ENCODE results near the gene ZIC1. TPM values are rescaled to one million over a fixed set of nuclear protein-coding genes. Genes with fewer than 3 reads are reported as not detected.

The ZIC1 gene
- total and polyA plus RNA-seq, 2 of the 4 experiments (the other 2 are of a cell fraction), result not detected

GRCh38 chr3:147391781-147392624 is 17.2 kb upstream of the ZIC1 start (continued):
- TF ChIP-seq SMC3 (IDR thresholded peaks at IDR 0.05; ENCODE audit: low read depth, low read length), result no peak

- H3K9ac ChIP-seq (ENCODE audit: low read depth, low read length), result no peak overlapping the region
- H2BK15ac ChIP-seq (ENCODE audit: low read depth, low read length), result no peak overlapping the region
- peaks cover 29% of the 10 kb centered on the region for H3K9me3 ChIP-seq (ENCODE audit: control insufficient read depth, insufficient read depth, low read length)
- H3K56ac ChIP-seq (ENCODE audit: extremely low read depth, insufficient read depth, low read length), result no peak overlapping the region
- no peak overlapping the region for H2BK20ac ChIP-seq (ENCODE audit: low read depth, low read length)
- no peak overlapping the region for H4K5ac ChIP-seq (ENCODE audit: low read depth, low read length)
- TF ChIP-seq RCOR1 (IDR thresholded peaks at IDR 0.05; ENCODE audit: insufficient replicate concordance, low read length) (no peak), RFX5 (IDR thresholded peaks at IDR 0.05; ENCODE audit: low read depth, low read length) (no peak), CHD1 (IDR thresholded peaks at IDR 0.05; ENCODE audit: low read depth, low read length) (no peak), USF2 (IDR thresholded peaks at IDR 0.05; ENCODE audit: low read depth, low read length) (no peak), NFE2L2 (IDR thresholded peaks at IDR 0.05; ENCODE audit: low read depth, low read length) (no peak), MXI1 (IDR thresholded peaks at IDR 0.05; ENCODE audit: borderline replicate concordance, low read depth, low read length) (no peak), CEBPB (IDR thresholded peaks at IDR 0.05; ENCODE audit: low read depth, low read length) (no peak), SMC3 (IDR thresholded peaks at IDR 0.05; ENCODE audit: low read depth, low read length) (no peak), ELK1 (IDR thresholded peaks at IDR 0.05; ENCODE audit: borderline replicate concordance, low read depth, low read length) (no peak), MAFK (IDR thresholded peaks at IDR 0.05; ENCODE audit: low read depth, low read length) (no peak), BHLHE40 (IDR thresholded peaks at IDR 0.05; ENCODE audit: low read depth, low read length) (no peak)
- H2AK5ac ChIP-seq (ENCODE audit: low read depth, low read length), result no peak overlapping the region
- H3K4ac ChIP-seq (ENCODE audit: low read depth, low read length), result no peak overlapping the region
- intact Hi-C loops (cut with micrococcal nuclease) (no loop called here), in situ Hi-C loops (cut with MboI; ENCODE audit: low sequenced_read_pairs) (no loop called here), dilution Hi-C loops (cut with HindIII; ENCODE audit: low sequenced_read_pairs, unreplicated experiment) (no loop called here)
- no CpG with 5 or more reads among the region's 15 CpGs for WGBS, 2 experiments (ENCODE audit: extremely low coverage in 2 of 2, insufficient read length in 1 of 2)
- peak overlapping the region; percentile 67 for H2AFZ ChIP-seq (replicated peaks; ENCODE audit: low read length, poor library complexity)
- H4K20me1 ChIP-seq (ENCODE audit: insufficient read depth, low read length), result no peaks in the 10 kb centered on the region; the same call in 1 of the 2 replicates
- BruUV-seq (replicated peaks), result no TSS peak
- ChIA-PET POLR2A (ENCODE audit: unreplicated experiment) (no interaction called here), CTCF (no interaction called here)
- H4K91ac ChIP-seq (ENCODE audit: insufficient read depth, low read depth, low read length), result no peak overlapping the region
- H3K36me3 ChIP-seq (ENCODE audit: control insufficient read depth, insufficient read depth, low read length), result no peaks in the 10 kb centered on the region
- no peak overlapping the region for H4K8ac ChIP-seq (ENCODE audit: low read depth in 2 of 2, low read length in 2 of 2)
- no peak overlapping the region for H3K4me2 ChIP-seq (ENCODE audit: low read depth, low read length)
- no peak for DNase-seq
- no peak overlapping the region for H3K4me3 ChIP-seq (ENCODE audit: insufficient read depth, low read depth, low read length)
- ATAC-seq (ENCODE audit: low read depth), result no peak
- no peak overlapping the region for H3K27ac ChIP-seq (ENCODE audit: insufficient read depth, low read length)
- no peaks in the 10 kb centered on the region for H3K79me1 ChIP-seq (ENCODE audit: low read depth in 1 of 2, low read length in 2 of 2)
- peaks cover 97% of the 10 kb centered on the region for H3K27me3 ChIP-seq (ENCODE audit: control insufficient read depth, insufficient read depth, low read length)
- H2AK9ac ChIP-seq (replicated peaks; ENCODE audit: low read depth, low read length, poor library complexity), result no peak overlapping the region
- no peak overlapping the region for H2BK5ac ChIP-seq (ENCODE audit: low read depth, low read length, poor library complexity, severe bottlenecking)
- no peak overlapping the region for H3K14ac ChIP-seq (replicated peaks; ENCODE audit: low read depth, low read length)
- no peaks in the 10 kb centered on the region for H3K4me1 ChIP-seq (ENCODE audit: control insufficient read depth, insufficient read depth, low read length)
- H3K9me1 ChIP-seq (ENCODE audit: insufficient read depth, low read length), result no peaks in the 10 kb centered on the region
- no peak overlapping the region for H2BK120ac ChIP-seq (ENCODE audit: low read depth, low read length)
- H3K18ac ChIP-seq (ENCODE audit: low read depth, low read length), result no peak overlapping the region
- H3K23ac ChIP-seq (ENCODE audit: low read depth, low read length), result no peak overlapping the region
Measured at GRCh38 chr3:147392625-147392946, 16.6 kb upstream of the ZIC1 start.

All from IMR-90 (cell line).